GM12878 (cell line): ENCODE results near the gene CDC42BPA. TPM values are rescaled to one million over a fixed set of nuclear protein-coding genes. Genes with fewer than 3 reads are reported as not detected.
A peak's percentile ranks its signal among the peaks of the same experiment; 100 is the strongest.

Source experiments
- BCL11A ChIP-seq: IDR thresholded peaks from 2 replicates; pipeline ENCODE4 v1.6.1; 2011; ENCODE audit warnings: low read depth, low read length
- BCL3 ChIP-seq: IDR thresholded peaks from 2 replicates; pipeline ENCODE4 v1.6.1; 2011; ENCODE audit warnings: borderline replicate concordance, low read depth, mild to moderate bottlenecking, moderate library complexity, low read length; ENCODE audit not compliant: insufficient read depth, poor library complexity, severe bottlenecking
- BHLHE40 ChIP-seq, 2 experiments: fragments of 450-650 bp in 1 of 2; IDR thresholded peaks; 2 replicates each; pipeline ENCODE4 v1.6.1; 2011 to 2017; ENCODE audit warnings: low read depth in 2 of 2, borderline replicate concordance in 1 of 2, improper control_type of control experiment in 1 of 2, low read length in 1 of 2, mild to moderate bottlenecking in 1 of 2
- CBX5 ChIP-seq: sonication (generic); IDR thresholded peaks from 2 replicates; pipeline ENCODE4 v1.6.1; 2016; ENCODE audit warnings: low read depth, moderate library complexity, mild to moderate bottlenecking, inconsistent platforms
- CHD2 ChIP-seq: IDR thresholded peaks from 2 replicates; pipeline ENCODE4 v1.6.1; 2011; ENCODE audit warnings: low read depth, low read length, improper control_type of control experiment, borderline replicate concordance
- CREB1 ChIP-seq: IDR thresholded peaks from 2 replicates; pipeline ENCODE4 v1.6.1; 2012; ENCODE audit warnings: low read depth, mild to moderate bottlenecking, inconsistent platforms
- DPF2 ChIP-seq: fragments of 450-650 bp; IDR thresholded peaks from 2 replicates; pipeline ENCODE4 v1.6.1; 2017; ENCODE audit warnings: mild to moderate bottlenecking
- GABPA ChIP-seq: IDR thresholded peaks from 2 replicates; pipeline ENCODE4 v1.6.1; 2014; ENCODE audit warnings: antibody characterized with exemption, low read depth, mild to moderate bottlenecking, inconsistent platforms
- HDAC6 ChIP-seq: fragments of 200-600 bp; sonication (generic); IDR thresholded peaks from one replicate; pipeline ENCODE4 v1.8.0; 2017; ENCODE audit warnings: antibody characterized with exemption; ENCODE audit not compliant: unreplicated experiment
- IRF4 ChIP-seq: IDR thresholded peaks from 2 replicates; pipeline ENCODE4 v1.6.1; 2011; ENCODE audit warnings: low read depth, low read length
- JUNB ChIP-seq: IDR thresholded peaks from 2 replicates; pipeline ENCODE4 v1.6.1; 2016; ENCODE audit warnings: antibody characterized with exemption, mild to moderate bottlenecking
- MEF2A ChIP-seq: IDR thresholded peaks from 2 replicates; pipeline ENCODE4 v1.6.1; 2011; ENCODE audit warnings: low read depth, mild to moderate bottlenecking, low read length, moderate library complexity; ENCODE audit not compliant: insufficient read depth
- MEF2B ChIP-seq: fragments of 450-650 bp; IDR thresholded peaks from 2 replicates; pipeline ENCODE4 v1.6.1; 2018; ENCODE audit warnings: mild to moderate bottlenecking, moderate library complexity; ENCODE audit not compliant: partially characterized antibody, poor library complexity, severe bottlenecking
- NBN ChIP-seq: fragments of 450-650 bp; IDR thresholded peaks from 2 replicates; pipeline ENCODE4 v1.6.1; 2016
- NFIC ChIP-seq: IDR thresholded peaks from 2 replicates; pipeline ENCODE4 v1.6.1; 2012; ENCODE audit warnings: low read depth, mild to moderate bottlenecking, inconsistent platforms, low read length, moderate library complexity
- NR2C1 ChIP-seq: fragments of 450-650 bp; IDR thresholded peaks from 2 replicates; pipeline ENCODE4 v1.6.1; 2017; ENCODE audit warnings: antibody characterized with exemption, mild to moderate bottlenecking, moderate library complexity
- PAX5 ChIP-seq: IDR thresholded peaks from 2 replicates; pipeline ENCODE4 v1.6.1; 2011; ENCODE audit warnings: low read depth, low read length, borderline replicate concordance
- PML ChIP-seq: IDR thresholded peaks from 2 replicates; pipeline ENCODE4 v1.6.1; 2012; ENCODE audit warnings: low read length, inconsistent platforms
- POU2F2 ChIP-seq: IDR thresholded peaks from 3 replicates; pipeline ENCODE4 v1.6.1; 2011; ENCODE audit warnings: low read depth, mild to moderate bottlenecking, low read length, borderline replicate concordance
- SKIL ChIP-seq: fragments of 450-650 bp; IDR thresholded peaks from 2 replicates; pipeline ENCODE4 v1.6.1; 2017; ENCODE audit warnings: mild to moderate bottlenecking, low read depth, inconsistent platforms; ENCODE audit not compliant: poor library complexity, severe bottlenecking
- SP1 ChIP-seq: IDR thresholded peaks from one replicate; pipeline ENCODE4 v1.6.1; 2011; ENCODE audit warnings: low read depth, low read length
- SUZ12 ChIP-seq: fragments of 200-600 bp; sonication (generic); IDR thresholded peaks from one replicate; pipeline ENCODE4 v1.6.1; 2018; ENCODE audit warnings: antibody characterized with exemption, mild to moderate bottlenecking; ENCODE audit not compliant: unreplicated experiment
- TBL1XR1 ChIP-seq: IDR thresholded peaks from 2 replicates; pipeline ENCODE4 v1.6.1; 2012; ENCODE audit warnings: low read depth, low read length, improper control_type of control experiment
- TCF3 ChIP-seq: IDR thresholded peaks from 2 replicates; pipeline ENCODE4 v1.6.1; 2012; ENCODE audit warnings: low read depth, mild to moderate bottlenecking, low read length, borderline replicate concordance; ENCODE audit not compliant: insufficient read depth
- ZNF217 ChIP-seq: fragments of 450-650 bp; IDR thresholded peaks from 2 replicates; pipeline ENCODE4 v1.6.1; 2017; ENCODE audit warnings: antibody characterized with exemption, mild to moderate bottlenecking
- ZNF384 ChIP-seq: IDR thresholded peaks from 2 replicates; pipeline ENCODE4 v1.6.1; 2012; ENCODE audit warnings: low read depth, mild to moderate bottlenecking, low read length, improper control_type of control experiment, borderline replicate concordance
- polyA plus RNA-seq, 11 experiments: library from polyadenylated mRNA; depleted of rRNA in 4 of 11; unstranded in 6 of 11; stranded (reverse) in 5 of 11; fragments of >200 nt; fragmentation: Nextera tagmentation in 4 of 11; fragmentation: Illumina TruSeq in 1 of 11; extraction: Ambion mirVana in 4 of 11; extraction: Trizol in 1 of 11; gene quantifications; 1 replicate in 1 of 11; 2 replicates in 10 of 11; pipeline versions ENCODE4 v1.2.1 to v1.2.3, GENCODE V29; 2011 to 2016; ENCODE audit warnings: inconsistent platforms in 2 of 11, missing spikeins in 2 of 11, low read depth in 1 of 11
- total RNA-seq, 4 experiments: library from RNA; depleted of rRNA in 3 of 4; stranded (reverse); fragments of >200 nt in 3 of 4; fragmentation: Illumina TruSeq in 1 of 4; extraction: Trizol in 1 of 4; gene quantifications; 2 replicates each; pipeline versions ENCODE4 v1.2.1 to v1.2.3, GENCODE V29; 2013 to 2021

CDC42BPA gene
- total and polyA plus RNA-seq, 10 of the 15 experiments (the other 5 are each of a cell fraction or from before 2014, with no cell fraction given), result 0.02 to 0.52 (median 0.10) TPM

- peak; percentile 59; the same call in 1 of the 2 replicates for TF ChIP-seq ZNF217
- peak; percentile 88 for TF ChIP-seq IRF4
- peak; percentile 95 for TF ChIP-seq JUNB
- no peak for TF ChIP-seq HDAC6
- TF ChIP-seq BHLHE40 (IDR thresholded peaks at IDR 0.05; ENCODE audit: borderline replicate concordance in 1 of 2, low read depth in 2 of 2, low read length in 1 of 2), result peak in 1 of 2 experiments; percentile 61; a peak in 2 of 4 replicates
- no peak for TF ChIP-seq NR2C1
- peak; percentile 92 for TF ChIP-seq NFIC
- 0 out of 2 replicates have a peak, but pooled peaks have one; percentile 18 for TF ChIP-seq TCF3
- TF ChIP-seq MEF2A, result peak; percentile 91
- TF ChIP-seq CBX5, result 0 out of 2 replicates have a peak, but pooled peaks have one; percentile 66
- peak; percentile 39 for TF ChIP-seq SP1
- TF ChIP-seq NBN, result 0 out of 2 replicates have a peak, but pooled peaks have one; percentile 18
- TF ChIP-seq PML, result peak; percentile 72; the same call in 1 of the 2 replicates
- peak; percentile 63 for TF ChIP-seq CREB1
- peak; percentile 26; the same call in 1 of the 2 replicates for TF ChIP-seq PAX5
- TF ChIP-seq DPF2, result peak; percentile 55
- TF ChIP-seq POU2F2, result peak; percentile 39; the same call in 1 of the 3 replicates
- no peak for TF ChIP-seq CHD2
- peak; percentile 26 for TF ChIP-seq BCL3
- TF ChIP-seq GABPA, result peak; percentile 63; the same call in 1 of the 2 replicates
- peak; percentile 64; the same call in 1 of the 2 replicates for TF ChIP-seq BCL11A
- TF ChIP-seq SKIL, result peak; percentile 80
- no peak for TF ChIP-seq TBL1XR1
- TF ChIP-seq SUZ12, result no peak
- TF ChIP-seq ZNF384, result no peak
- peak; percentile 94 for TF ChIP-seq MEF2B
Measured at GRCh38 chr1:226995365-226996332, 322.6 kb downstream of the CDC42BPA start (continued).
